ENCODE measurements around the gene C10orf105.
A peak's percentile ranks its signal among the peaks of the same experiment; 100 is the strongest.

C10orf105 gene

DNA sequence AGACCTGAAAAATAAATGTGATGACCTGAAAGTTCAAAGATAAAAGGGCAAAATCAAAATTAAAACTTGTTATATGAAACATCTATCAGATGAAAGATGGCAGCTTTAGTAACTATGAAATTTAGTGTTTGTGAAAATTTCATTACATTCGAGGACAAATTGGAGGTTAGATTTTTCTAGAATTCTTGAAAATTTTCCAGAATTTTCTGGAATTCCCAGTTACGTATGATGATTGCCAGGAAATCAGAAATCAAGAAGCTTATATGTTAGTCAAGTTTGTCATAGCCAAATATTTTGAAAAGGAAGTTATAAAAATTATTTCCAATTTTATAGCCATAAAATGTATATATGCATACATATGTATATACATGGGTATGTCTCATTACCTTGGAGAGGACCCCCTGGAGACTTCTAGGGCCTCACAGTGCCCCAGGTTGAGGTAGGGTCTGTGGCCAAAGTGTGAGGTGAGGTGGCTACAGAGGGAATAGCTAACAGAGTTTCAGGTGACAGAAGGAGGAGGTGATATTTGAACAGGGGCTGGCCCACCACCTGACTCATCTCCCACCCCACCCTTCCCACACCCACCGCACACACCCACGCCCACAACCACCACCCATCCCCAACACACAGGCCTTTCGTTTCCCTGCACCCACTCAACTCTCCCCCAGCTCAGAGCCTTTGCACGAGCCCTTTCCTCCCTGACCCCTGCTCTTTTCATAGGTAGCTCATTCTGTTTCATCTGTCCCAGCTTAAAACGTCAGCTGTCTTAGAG is 21.5 kb downstream of the C10orf105 start:
- DNase-seq, result no peak

DNA sequence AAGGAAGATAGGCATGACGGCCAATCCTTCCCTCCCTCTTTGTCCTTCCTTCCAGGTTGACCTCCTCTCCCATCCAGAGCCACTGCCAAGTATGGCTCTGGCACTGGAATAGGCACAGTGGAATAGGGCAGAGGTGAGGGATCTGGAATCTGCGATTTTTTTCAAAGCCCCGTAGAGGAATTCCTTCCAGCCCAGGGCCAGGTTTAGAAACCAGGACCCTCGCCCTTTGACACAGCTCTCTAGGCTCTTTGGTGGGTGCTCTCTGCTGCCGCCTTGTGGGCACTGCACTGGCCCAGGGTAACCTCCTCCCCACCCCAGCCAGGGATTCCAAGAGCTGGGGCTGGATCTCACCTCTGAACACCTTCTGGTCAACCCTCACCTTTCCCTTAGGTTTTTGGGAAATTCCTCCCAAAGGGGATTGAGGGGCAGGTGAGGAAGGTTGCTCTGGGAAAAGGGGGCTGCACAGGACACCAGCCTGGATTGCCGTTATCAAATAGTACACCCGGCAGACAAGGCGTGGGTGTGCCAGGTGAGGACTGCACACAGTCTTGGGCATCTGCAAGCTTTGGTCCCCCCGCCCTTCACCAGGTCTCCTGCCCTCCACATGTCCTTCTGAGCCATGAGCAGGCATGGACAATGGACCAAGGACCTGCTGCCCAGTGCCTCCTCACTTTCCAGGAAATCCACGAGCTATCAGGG is 22.8 kb downstream of the C10orf105 start:
- DNase-seq, result peak in 1 of 2 experiments; percentile 13

DNA sequence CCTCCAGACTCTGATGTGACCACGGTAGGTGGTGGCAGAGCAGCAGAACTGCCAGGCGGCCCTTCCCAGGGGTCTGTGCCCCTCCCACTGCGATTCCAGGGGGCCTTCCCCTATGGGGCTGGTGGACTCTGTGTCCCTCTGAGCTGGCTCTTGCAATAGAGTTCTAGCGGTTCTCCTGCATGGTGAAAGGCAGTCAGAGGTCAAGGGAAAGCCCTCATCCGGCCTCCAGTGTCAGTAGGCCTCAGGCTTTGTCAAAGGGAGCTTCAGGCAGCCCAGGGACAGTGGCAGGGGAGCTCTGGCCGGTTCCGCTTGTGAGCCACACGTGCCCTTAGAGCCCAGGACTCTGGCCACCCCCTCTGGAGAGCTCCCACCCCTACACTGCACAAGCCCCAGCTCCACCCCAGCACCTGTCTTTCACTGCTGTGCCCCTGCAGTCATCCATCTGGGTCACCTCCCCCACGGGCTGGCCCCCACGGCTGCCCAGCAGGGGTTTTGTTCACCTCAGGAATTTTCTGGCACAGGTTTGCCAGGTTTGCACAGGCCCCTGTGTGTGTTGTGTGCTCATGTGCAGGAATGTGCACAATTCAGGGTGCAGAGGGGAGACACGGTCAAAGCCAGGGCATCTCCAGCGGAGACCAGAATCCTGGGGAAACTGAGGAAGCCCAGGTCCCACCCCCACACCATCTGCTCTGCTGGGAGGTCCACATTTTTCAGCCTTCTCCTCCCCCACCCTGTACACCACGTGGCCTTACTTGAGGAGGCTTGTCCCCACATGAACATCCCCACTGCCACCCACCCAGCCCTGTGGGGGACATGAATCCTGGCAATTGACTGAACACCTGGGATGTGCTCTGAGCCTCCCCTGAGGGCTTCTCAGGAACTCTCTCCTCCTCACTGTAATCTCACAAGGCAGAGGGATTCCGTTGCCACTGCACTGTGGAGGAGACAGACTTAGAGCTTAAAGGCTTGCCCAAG is 23.8 kb downstream of the C10orf105 start:
- DNase-seq, result no peak

DNA sequence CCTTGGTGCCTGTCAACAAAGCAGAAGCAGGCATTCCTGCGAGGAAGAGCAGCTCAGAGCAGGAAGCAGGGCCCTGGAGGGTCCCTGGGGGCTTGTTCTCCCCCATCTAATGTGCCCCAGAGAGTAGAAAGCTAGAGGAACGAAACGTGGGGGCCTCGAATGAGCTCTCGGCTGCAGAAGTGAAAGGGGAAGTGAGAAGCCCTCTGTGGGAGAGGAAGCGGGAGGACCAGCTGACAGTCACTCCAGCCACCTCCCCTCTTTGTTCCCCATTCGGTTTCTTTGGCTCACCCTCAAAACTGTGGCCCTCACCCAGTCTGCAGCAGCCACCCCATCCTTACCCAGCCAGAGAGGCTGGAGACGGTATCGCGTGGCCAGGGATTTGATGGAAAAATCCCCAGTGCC is 25.0 kb downstream of the C10orf105 start:
- no peak for DNase-seq

DNA sequence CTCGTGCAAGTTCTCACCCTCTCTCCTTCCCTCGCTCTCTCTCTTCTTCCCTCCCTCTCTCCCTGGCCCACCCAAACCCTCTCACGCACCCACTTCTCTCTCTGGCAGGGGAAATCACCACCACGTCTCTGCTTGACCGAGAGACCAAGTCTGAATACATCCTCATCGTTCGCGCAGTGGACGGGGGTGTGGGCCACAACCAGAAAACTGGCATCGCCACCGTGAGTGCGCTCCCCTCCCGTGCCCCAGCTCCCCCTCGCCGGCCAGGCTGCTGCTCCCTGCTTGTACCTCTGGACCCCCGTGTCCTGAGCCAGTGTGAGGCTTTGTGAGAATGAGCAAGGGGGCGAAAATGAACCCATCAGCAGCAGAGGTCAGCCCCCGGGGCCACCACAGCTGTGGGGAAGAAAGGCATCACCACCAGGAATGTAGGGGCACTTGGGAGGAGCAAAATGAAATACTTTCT is 25.5 kb downstream of the C10orf105 start:
- no peak for DNase-seq

DNA sequence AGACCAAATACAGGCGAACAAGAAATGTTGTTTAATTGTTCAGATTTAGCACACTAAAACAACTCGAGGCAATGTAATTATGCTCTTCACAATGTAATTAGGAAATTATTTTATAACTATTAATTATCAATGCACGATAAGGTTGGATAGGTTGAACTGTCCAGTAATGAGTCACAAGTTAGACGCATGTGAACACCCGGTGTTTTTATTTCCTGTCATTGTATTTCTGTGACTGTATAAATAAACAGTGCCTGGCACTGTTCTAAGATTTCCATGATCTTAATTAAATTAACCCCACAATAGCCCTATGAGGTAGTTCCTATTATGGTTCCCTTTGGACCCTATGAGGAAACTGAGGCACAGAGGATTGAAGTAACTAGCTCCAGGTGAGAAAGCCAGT is 26.2 kb downstream of the C10orf105 start:
- no peak for DNase-seq

DNA sequence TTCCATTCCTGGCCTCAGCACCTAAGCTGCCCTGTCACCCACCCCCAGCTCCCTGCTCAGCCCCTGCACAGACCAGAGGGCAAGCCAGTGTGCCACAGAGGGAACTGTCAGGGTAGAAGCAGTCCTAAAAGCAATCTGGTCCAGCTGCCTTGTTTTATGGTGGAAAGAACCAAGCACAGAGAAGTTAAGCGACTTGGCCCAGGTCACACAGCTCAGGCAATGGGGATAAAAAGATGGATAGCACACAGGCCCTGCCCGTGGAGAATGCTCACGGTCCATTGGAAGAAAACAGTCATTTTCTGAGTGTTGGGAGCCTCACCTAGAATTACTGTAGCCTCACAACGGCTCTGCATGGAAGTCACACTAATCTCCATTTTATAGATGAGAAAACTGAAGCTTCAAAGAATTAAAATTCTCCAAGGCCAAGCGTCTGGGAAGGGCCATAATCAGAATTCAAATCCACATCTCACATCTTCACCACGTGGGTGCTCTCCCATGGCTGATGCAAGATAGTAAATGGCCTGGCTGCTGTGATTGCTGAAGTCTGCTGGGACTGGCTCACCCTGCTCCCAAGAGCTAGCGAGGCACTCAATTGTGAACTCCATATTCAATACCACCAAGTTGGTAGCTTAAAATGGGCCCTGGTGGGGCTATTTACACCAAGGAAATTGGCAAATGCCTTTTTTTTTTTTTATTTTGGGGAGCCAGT is 26.8 kb downstream of the C10orf105 start:
- DNase-seq, result no peak

DNA sequence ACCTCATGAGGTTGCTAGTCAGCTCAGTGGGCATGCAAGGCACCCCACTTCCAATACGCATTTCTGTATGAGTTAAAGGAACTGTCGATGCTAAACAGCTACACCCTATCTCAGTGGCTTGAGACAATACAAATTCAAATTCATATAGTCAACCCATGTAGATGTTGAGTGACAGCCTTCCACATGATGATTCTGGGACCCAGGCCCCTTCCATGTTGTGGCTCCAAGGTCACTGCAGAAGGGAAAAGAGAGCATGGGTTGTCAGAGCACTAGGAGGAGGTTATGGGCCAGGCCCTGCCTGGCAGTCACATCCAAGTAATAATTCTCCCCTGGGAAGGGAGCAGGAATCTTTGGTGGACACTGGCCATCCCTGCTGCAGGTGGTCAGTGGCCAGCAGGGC is 28.2 kb downstream of the C10orf105 start:
- no peak for DNase-seq

DNA sequence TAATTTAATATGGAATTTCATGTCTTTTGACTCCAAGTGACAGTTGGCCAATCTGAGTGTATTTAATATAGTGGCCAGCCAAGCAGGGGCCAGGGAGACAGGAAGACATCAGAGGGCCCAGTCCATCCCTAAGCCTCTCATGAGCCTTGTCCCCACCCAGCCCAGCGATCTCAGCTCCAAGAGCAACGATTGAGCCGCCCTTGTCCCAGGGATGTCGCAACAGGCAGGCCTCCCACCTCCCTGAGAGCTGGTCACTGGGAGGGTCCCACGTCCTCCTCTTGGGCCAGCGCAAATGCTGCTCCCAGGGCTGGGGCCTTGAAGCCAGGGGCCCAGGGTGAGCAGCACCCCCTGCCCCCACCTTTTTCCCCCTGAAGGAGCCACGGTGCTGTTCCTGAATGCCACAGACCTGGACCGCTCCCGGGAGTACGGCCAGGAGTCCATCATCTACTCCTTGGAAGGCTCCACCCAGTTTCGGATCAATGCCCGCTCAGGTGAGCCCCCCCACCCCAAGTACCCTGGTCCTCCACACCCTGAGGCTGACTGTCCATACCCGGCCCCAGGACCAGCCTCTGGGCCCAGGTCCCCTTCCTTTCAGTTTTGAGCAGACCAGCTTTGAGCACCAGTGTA is 29.4 kb downstream of the C10orf105 start:
- DNase-seq, result no peak

DNA sequence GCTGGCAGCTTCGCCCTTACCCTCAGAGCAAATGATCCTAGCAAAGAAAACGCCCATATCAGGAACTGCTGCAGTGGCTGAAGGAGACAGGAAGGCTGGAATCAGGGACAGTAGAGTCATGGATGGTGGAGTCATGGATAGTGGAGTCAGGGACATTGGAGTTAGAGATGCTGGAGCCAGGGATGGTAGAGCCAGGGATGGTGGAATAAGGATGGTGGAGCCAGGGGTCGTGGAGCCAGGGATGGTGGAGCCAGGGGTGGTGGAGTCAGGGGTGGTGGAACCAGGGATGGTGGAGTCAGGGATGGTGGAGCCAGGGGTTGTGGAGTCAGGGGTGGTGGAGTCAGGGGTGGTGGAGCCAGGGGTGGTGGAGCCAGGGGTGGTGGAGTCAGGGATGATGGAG is 31.3 kb downstream of the C10orf105 start:
- DNase-seq, result no peak

DNA sequence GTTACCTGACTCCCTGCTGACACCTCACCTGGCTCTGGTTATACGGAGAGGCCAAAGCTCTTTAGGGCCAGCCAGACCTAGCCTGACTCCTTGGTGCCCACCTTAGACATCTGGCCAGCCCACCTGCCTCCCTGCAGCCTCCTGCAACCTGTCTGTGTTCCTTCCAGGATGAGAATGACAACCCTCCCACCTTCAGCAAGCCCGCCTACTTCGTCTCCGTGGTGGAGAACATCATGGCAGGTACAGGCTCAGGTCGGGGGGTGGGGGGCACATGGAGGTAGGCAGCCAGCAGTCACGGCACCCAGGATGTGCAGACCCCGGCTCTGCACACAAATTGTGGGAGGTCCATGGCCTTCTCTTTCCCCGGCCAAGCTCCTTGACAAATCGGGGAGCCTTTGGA is 32.1 kb downstream of the C10orf105 start:
- no peak for DNase-seq

DNA sequence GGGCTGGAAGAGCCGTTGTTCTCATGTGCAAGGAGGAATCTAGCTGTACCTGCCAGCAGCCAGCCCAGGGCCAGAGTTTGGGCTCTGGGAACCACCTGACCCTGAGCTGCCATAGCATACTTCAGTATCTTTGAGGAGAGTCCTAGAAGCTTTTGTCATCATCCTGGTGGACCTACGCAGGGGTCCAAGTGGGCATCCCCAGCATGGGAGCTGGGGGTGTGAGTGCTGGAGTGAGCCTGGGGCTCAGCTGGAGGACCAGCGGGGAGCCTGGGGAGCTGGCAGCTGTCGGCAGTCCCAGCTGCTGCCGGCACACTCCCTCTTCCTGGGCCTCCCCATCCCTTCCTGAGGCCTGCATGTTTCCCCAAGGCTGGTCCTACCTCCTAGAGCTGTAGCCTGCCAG is 32.5 kb downstream of the C10orf105 start:
- DNase-seq, result no peak

DNA sequence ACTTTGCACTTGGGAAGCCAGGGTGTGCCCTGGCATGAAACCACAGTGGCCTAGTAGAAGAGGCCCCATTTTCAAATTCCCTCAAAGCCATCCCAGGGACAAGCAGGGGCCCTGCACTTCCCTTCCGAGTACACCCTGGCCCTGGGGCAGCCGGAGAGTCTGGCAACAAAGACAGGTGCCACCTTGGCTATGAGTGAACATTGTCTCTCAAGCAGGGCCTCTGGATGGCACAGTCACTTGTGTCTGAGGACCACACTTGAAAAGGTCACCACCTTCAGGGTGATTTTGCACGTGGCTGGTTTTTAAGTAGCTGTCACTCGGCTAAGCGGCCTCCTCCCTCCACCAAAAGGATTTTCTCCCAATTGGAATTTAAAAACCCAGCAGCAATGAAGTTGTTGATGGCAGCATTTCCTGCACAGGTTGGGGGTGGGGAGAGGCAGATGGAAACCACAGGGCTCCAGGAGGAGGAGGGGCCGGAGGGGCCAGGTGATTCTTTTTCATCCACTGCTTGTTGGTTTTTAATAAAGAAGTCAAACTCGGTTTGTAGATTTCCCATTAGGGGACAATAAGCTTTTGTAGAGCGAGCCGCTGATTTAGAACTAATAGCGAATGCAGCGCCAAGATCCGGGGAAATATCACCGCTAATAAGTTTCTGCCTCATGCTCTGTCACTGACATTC is 33.9 kb downstream of the C10orf105 start:
- DNase-seq, result no peak

DNA sequence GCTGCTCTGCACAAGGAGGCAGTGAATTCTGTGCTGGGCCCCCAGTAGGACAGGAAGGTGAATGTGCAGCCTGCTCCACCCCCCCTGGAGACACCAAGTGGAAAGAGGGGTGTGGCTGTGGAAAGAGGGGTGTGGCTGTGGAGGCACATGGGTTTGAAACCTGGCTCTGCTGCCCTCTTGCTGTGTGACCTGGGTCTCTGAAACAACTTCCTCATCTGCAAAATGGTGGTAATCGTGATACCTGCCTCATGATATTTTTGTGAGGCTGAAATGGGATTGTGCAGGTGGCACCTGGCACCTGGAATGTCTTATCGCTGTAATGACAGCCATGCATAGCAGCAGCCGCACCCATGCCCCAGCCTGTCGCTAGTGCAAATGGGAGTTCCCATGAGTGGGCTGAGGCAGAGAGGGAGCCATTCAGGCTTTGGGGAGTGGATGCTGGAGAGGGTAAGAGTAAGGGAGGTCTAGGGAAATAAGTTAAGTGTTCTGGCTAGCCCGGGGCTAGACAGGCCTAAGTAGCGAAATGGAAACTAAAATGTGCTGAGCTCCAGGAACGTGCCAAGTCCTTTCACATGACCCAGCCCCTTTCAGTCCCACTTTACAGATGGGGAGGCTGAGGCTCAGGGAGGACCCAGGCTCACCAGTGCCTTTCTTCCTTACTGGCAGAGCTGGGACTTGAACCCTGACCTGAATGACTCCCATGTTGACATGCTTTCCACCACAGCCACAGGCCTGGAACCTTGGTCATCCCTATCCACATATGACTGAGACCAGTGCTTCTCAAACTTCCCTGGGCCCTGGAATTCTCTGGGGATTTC is 35.0 kb downstream of the C10orf105 start:
- DNase-seq, result no peak

DNA sequence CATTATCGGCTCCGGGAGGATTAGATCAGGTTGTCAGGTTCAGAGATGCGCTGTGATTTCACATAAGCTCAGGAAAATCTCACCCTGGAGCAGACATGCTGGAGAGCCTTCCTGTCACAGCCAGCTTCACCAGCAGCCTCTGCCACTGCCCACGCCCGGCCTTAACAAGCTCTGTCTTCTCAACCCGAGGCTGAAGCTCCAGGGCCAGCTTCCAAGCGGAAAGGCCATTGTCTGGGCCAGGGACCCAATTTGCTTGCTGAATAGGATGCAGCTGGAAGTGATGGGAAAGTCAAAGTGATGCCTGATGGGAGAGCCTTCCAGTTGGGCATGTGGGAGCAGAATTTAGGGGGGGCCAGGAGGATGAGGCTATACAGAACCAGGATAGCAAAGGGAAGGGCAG is 36.3 kb downstream of the C10orf105 start:
- no peak for DNase-seq

DNA sequence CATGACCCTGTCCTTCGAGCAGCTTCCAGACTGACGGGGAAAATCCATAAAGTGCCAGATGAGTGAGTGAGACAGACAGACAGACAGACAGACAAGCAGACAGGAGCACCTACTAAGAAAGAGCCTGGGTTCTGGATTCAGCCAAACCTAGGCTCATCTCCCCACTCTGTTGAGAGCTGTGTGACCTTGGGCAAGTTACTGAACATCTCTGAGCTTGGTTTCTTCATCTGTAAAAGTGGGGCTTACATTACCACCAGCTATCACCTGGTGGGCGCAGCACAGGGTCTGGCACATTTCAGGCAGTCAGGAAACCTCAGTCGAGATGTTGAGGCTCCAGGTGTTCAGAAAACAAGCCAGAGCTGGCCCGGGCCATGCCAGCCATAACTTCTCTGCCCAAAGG is 37.6 kb downstream of the C10orf105 start:
- DNase-seq, result no peak

DNA sequence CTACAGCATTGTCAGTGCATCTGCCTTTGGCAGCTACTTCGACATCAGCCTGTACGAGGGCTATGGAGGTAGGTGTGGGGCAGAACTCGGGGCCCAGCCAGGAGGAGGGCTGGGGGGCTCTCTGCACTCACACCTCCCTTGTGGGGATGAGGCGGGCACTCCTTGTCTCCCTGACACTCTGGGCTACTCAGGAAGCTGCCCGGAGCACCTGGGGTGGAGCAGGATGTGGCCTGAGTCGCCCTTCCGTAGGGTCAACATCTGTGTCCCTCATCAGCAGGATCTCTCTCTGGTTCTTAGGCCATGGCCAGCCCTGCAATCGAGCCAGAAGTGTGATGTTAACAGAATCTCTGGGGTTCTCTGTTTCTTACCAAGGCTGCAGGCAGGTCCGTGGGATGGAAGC is 40.2 kb downstream of the C10orf105 start:
- no peak for DNase-seq

DNA sequence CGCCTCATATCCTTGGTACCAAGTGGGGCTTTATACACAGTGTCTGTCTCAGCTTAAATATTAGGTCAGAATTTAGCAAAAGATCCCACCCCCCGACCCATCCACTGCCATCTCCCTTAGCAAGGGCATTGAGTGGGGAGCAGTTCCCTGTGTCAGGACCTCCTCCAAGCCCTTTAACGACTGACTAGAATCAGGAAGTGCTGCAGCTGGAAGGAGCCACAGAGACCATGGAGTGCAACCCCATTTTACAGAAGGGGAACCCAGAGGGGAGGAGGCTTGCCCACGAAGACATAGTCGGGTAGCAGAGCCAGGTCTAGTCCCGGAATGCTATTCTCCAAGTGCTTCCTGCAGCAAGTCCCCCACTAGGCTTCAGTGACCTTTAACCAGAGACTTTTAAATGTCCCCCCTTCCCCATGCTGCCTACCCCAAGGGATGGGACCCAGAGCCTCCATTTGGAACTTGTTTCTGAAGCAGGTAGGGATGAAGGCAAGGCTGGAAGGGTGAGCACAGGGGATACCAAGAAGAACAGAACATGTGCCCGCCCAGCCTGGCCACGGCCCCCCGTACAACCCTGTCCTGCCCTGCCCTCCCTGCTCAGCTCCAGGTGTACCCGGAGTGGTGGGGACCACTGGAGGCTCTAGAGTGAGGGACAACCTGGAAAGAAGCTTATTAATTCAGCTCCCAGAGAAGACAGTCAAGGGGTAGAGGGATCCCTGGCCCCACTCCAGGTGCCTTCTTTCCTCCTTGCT is 41.3 kb downstream of the C10orf105 start:
- DNase-seq, result no peak

DNA sequence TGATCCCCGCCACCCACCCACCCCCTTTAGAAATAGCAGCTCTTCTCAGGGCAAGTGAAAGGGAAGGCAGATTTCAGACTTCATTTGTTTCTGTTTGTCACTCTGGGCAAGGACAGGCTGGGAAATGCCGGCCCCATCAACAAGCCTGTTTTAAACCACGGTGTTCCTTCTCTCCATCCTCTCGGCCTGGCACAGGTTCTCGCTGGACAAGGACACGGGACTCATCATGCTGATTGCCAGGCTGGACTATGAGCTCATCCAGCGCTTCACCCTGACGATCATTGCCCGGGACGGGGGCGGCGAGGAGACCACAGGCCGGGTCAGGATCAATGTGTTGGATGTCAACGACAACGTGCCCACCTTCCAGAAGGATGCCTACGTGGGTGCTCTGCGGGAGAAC is 42.3 kb downstream of the C10orf105 start:
- no peak for DNase-seq
